ENCODE data around the gene CD34.
"Not testable (repeated sequence)": the region's sequence is repeated elsewhere in the genome, so short reads cannot be mapped to it uniquely, and the experiment has no call there.

CD34 gene

GRCh38 chr1:207949571-207950195 lies 38.8 kb upstream of the CD34 start:
- TF ChIP-seq CTCF (IDR thresholded peaks at IDR 0.05) = no peak
- Mint-ChIP-seq H3K36me3 (ENCODE audit: low read depth) (no peaks in the 10 kb centered on the region), H3K4me1 (no peaks in the 10 kb centered on the region), H3K27ac (no peak overlapping the region), H3K4me3 (no peak overlapping the region), H3K9me3 (peaks cover 5% of the 10 kb centered on the region), H3K27me3 (ENCODE audit: low read depth, poor library complexity) (peaks cover 32% of the 10 kb centered on the region)
- DNase-seq = no peak

GRCh38 chr1:207948536-207949250 lies 37.8 kb upstream of the CD34 start:
- no peaks in the 10 kb centered on the region for H3K9me3 Mint-ChIP-seq
- TF ChIP-seq CTCF (IDR thresholded peaks at IDR 0.05) = no peak
- no peaks in the 10 kb centered on the region for H3K4me1 Mint-ChIP-seq
- no peak overlapping the region for H3K27ac Mint-ChIP-seq
- DNase-seq = no peak
- no peaks in the 10 kb centered on the region for H3K36me3 Mint-ChIP-seq (ENCODE audit: low read depth)
- peaks cover 22% of the 10 kb centered on the region for H3K27me3 Mint-ChIP-seq (ENCODE audit: low read depth, poor library complexity)
- no peak overlapping the region for H3K4me3 Mint-ChIP-seq

GRCh38 chr1:207946756-207947155 lies 35.8 kb upstream of the CD34 start:
- Mint-ChIP-seq H3K36me3 (ENCODE audit: low read depth) (no peaks in the 10 kb centered on the region), H3K27ac (no peak overlapping the region), H3K4me3 (no peak overlapping the region), H3K9me3 (no peaks in the 10 kb centered on the region), H3K4me1 (no peaks in the 10 kb centered on the region), H3K27me3 (ENCODE audit: low read depth, poor library complexity) (peaks cover 14% of the 10 kb centered on the region)
- no peak for DNase-seq
- TF ChIP-seq CTCF (IDR thresholded peaks at IDR 0.05) = no peak

GRCh38 chr1:207944571-207944970 lies 33.6 kb upstream of the CD34 start:
- TF ChIP-seq CTCF (IDR thresholded peaks at IDR 0.05) = no peak
- no peak for DNase-seq
- H3K27me3 Mint-ChIP-seq (ENCODE audit: low read depth, poor library complexity) = peaks cover 21% of the 10 kb centered on the region
- no peak overlapping the region for H3K27ac Mint-ChIP-seq
- H3K4me3 Mint-ChIP-seq = no peak overlapping the region
- H3K36me3 Mint-ChIP-seq (ENCODE audit: low read depth) = no peaks in the 10 kb centered on the region
- no peaks in the 10 kb centered on the region for H3K4me1 Mint-ChIP-seq
- H3K9me3 Mint-ChIP-seq = no peaks in the 10 kb centered on the region

GRCh38 chr1:207942337-207942741 lies 31.4 kb upstream of the CD34 start:
- H3K9me3 Mint-ChIP-seq; DNase-seq; H3K4me1 Mint-ChIP-seq; H3K4me3 Mint-ChIP-seq; H3K27ac Mint-ChIP-seq; H3K36me3 Mint-ChIP-seq (ENCODE audit: low read depth): not testable (repeated sequence)
- H3K27me3 Mint-ChIP-seq (ENCODE audit: low read depth, poor library complexity) = peaks cover 23% of the 10 kb centered on the region

GRCh38 chr1:207941665-207942064 lies 30.7 kb upstream of the CD34 start:
- H3K36me3 Mint-ChIP-seq (ENCODE audit: low read depth) = no peaks in the 10 kb centered on the region
- TF ChIP-seq CTCF (IDR thresholded peaks at IDR 0.05) = no peak
- no peak for DNase-seq
- H3K4me3 Mint-ChIP-seq = no peak overlapping the region
- no peaks in the 10 kb centered on the region for H3K4me1 Mint-ChIP-seq
- H3K27ac Mint-ChIP-seq = no peak overlapping the region
- no peaks in the 10 kb centered on the region for H3K9me3 Mint-ChIP-seq
- peaks cover 18% of the 10 kb centered on the region for H3K27me3 Mint-ChIP-seq (ENCODE audit: low read depth, poor library complexity)

Measured in nephron progenitor cell (in vitro differentiated cells).